ENCODE measurements around the gene CYTH3. TPM values are rescaled to one million over a fixed set of nuclear protein-coding genes. Genes with fewer than 3 reads are reported as not detected.

Gene CYTH3
- total RNA-seq, 5 donors from 2014 or later (not counting 1 experiment from before 2014, with no cell fraction given) = 5.0 to 16.3 (median 12.5) TPM

- H3K9me3 Mint-ChIP-seq = no peaks in the 10 kb centered on the region
- H3K4me3 Mint-ChIP-seq = no peak overlapping the region
- POLR2A ChIA-PET = no interaction called here
- 88% methylated on average over 9 of the region's 11 CpGs for WGBS (ENCODE audit: insufficient coverage)
- no peak overlapping the region for H3K27ac Mint-ChIP-seq
- Histone ChIP-seq H3K27me3 (replicated peaks in 1 of 2; ENCODE audit: control insufficient read depth in 2 of 2, extremely low read depth in 1 of 2, insufficient read depth in 2 of 2, low read length in 1 of 2) (no peaks in the 10 kb centered on the region), H3K4me1 (ENCODE audit: control insufficient read depth in 1 of 2, extremely low read depth in 1 of 2, insufficient read depth in 2 of 2, low read length in 2 of 2) (no peaks in the 10 kb centered on the region), H3K4me3 (ENCODE audit: control insufficient read depth in 1 of 2, extremely low read depth in 1 of 2, low read length in 1 of 2) (no peak overlapping the region), H3K36me3 (ENCODE audit: control insufficient read depth in 2 of 2, extremely low read depth in 1 of 2, insufficient read depth in 1 of 2, low read length in 1 of 2) (peaks cover 5 to 8% of the 10 kb centered on the region in 2 donors), H3K9me3 (no peaks in the 10 kb centered on the region), H3K27ac (ENCODE audit: low read length) (no peak overlapping the region)
- CTCF ChIA-PET = no interaction called here
- DNase-seq (no peak), ATAC-seq (replicated peaks in 1 of 4) (no peak)
- H3K27me3 Mint-ChIP-seq = no peaks in the 10 kb centered on the region
- no peaks in the 10 kb centered on the region for H3K4me1 Mint-ChIP-seq
- peaks cover 28% of the 10 kb centered on the region for H3K36me3 Mint-ChIP-seq
Measured at GRCh38 chr7:6186577-6186976, 85.8 kb downstream of the CYTH3 start.

GRCh38 chr7:6182993-6183392, 89.4 kb downstream of the CYTH3 start:
- H3K4me1 ChIP-seq (ENCODE audit: control insufficient read depth in 1 of 2, extremely low read depth in 1 of 2, insufficient read depth in 2 of 2, low read length in 2 of 2) = no peaks in the 10 kb centered on the region
- ChIA-PET CTCF (no interaction called here), POLR2A (no interaction called here)
- WGBS (ENCODE audit: insufficient coverage) = no CpG with 5 or more reads among the region's 10 CpGs
- ATAC-seq (replicated peaks in 1 of 4) = no peak
- no peaks in the 10 kb centered on the region for H3K27me3 ChIP-seq (replicated peaks in 1 of 2; ENCODE audit: control insufficient read depth in 2 of 2, extremely low read depth in 1 of 2, insufficient read depth in 2 of 2, low read length in 1 of 2)
- Mint-ChIP-seq H3K36me3 (peaks cover 19% of the 10 kb centered on the region), H3K4me3 (no peak overlapping the region), H3K9me3 (no peaks in the 10 kb centered on the region), H3K4me1 (no peaks in the 10 kb centered on the region), H3K27me3 (no peaks in the 10 kb centered on the region), H3K27ac (no peak overlapping the region)
- DNase-seq = no peak
- no peak overlapping the region for H3K4me3 ChIP-seq (ENCODE audit: control insufficient read depth in 1 of 2, extremely low read depth in 1 of 2, low read length in 1 of 2)
- no peak overlapping the region for H3K27ac ChIP-seq (ENCODE audit: low read length)
- H3K9me3 ChIP-seq = no peaks in the 10 kb centered on the region
- H3K36me3 ChIP-seq (ENCODE audit: control insufficient read depth in 2 of 2, extremely low read depth in 1 of 2, insufficient read depth in 1 of 2, low read length in 1 of 2) = peaks cover 0 to 4% of the 10 kb centered on the region in 2 donors

DNA sequence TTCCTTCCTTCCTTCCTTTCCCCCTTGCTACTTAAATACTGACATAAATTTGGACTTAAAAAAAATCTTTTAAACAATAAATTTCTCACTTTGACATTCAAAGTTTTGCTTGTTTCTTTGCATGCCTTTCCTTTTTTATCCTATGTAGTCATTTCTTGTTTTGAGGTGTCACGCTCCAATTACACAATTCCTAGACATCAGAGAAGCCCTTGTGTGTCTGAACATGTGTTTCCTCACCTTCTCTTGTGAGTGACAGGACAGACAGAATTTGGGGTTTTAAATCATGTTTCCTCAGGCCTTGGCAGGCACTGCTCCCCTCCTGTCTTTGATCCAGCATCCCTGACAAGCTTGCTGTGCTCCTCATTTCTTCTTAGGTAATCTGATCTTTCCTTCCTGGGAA, 91.3 kb downstream of the CYTH3 start:
- CTCF ChIA-PET = interaction anchor here in 1 of 2 donors (0.7 kb wide), 1 partner anchor 185 kb away, joined by 3 read pairs; no protein-coding TSS in a partner anchor
- no peak overlapping the region for H3K4me3 Mint-ChIP-seq
- ATAC-seq (replicated peaks in 1 of 4) (no peak), DNase-seq (no peak)
- Histone ChIP-seq H3K9me3 (no peaks in the 10 kb centered on the region), H3K4me1 (ENCODE audit: control insufficient read depth in 1 of 2, extremely low read depth in 1 of 2, insufficient read depth in 2 of 2, low read length in 2 of 2) (no peaks in the 10 kb centered on the region), H3K36me3 (ENCODE audit: control insufficient read depth in 2 of 2, extremely low read depth in 1 of 2, insufficient read depth in 1 of 2, low read length in 1 of 2) (peaks cover 0 to 2% of the 10 kb centered on the region in 2 donors), H3K4me3 (ENCODE audit: control insufficient read depth in 1 of 2, extremely low read depth in 1 of 2, low read length in 1 of 2) (no peak overlapping the region), H3K27me3 (replicated peaks in 1 of 2; ENCODE audit: control insufficient read depth in 2 of 2, extremely low read depth in 1 of 2, insufficient read depth in 2 of 2, low read length in 1 of 2) (no peaks in the 10 kb centered on the region), H3K27ac (ENCODE audit: low read length) (no peak overlapping the region)
- peaks cover 11% of the 10 kb centered on the region for H3K36me3 Mint-ChIP-seq
- WGBS (ENCODE audit: insufficient coverage) = no CpG with 5 or more reads among the region's 1 CpG
- H3K9me3 Mint-ChIP-seq = no peaks in the 10 kb centered on the region
- POLR2A ChIA-PET = no interaction called here
- H3K27ac Mint-ChIP-seq = no peak overlapping the region
- H3K27me3 Mint-ChIP-seq = no peaks in the 10 kb centered on the region
- no peaks in the 10 kb centered on the region for H3K4me1 Mint-ChIP-seq

DNA sequence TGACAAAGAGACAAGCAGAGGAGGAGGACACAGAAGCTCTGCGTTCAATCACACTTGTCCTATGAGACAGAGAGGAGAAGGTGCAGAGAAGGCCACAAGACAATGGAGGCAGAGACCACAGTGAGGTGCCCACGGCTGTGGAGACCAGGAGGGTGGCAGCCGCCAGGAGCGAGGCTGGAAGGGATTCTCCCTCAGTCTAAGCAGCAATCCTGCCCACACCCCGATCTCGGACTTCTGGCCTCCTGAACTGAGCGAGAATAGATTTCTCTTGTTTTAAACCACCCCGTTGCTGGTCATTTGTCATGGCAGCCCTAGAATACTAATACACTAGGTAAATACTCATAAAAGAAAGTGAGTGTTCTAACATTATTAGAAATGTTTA, 92.1 kb downstream of the CYTH3 start:
- Histone ChIP-seq H3K36me3 (ENCODE audit: control insufficient read depth in 2 of 2, extremely low read depth in 1 of 2, insufficient read depth in 1 of 2, low read length in 1 of 2) (peaks cover 0 to 2% of the 10 kb centered on the region in 2 donors), H3K4me3 (ENCODE audit: control insufficient read depth in 1 of 2, extremely low read depth in 1 of 2, low read length in 1 of 2) (no peak overlapping the region), H3K27ac (ENCODE audit: low read length) (no peak overlapping the region), H3K4me1 (ENCODE audit: control insufficient read depth in 1 of 2, extremely low read depth in 1 of 2, insufficient read depth in 2 of 2, low read length in 2 of 2) (no peaks in the 10 kb centered on the region), H3K27me3 (replicated peaks in 1 of 2; ENCODE audit: control insufficient read depth in 2 of 2, extremely low read depth in 1 of 2, insufficient read depth in 2 of 2, low read length in 1 of 2) (no peaks in the 10 kb centered on the region), H3K9me3 (no peaks in the 10 kb centered on the region)
- H3K27me3 Mint-ChIP-seq = no peaks in the 10 kb centered on the region
- DNase-seq (no peak), ATAC-seq (replicated peaks in 1 of 4) (no peak)
- H3K4me3 Mint-ChIP-seq = no peak overlapping the region
- CTCF ChIA-PET = no interaction called here
- no peaks in the 10 kb centered on the region for H3K4me1 Mint-ChIP-seq
- POLR2A ChIA-PET = no interaction called here
- WGBS (ENCODE audit: insufficient coverage) = 92% methylated on average over 4 of the region's 8 CpGs
- H3K9me3 Mint-ChIP-seq = no peaks in the 10 kb centered on the region
- no peak overlapping the region for H3K27ac Mint-ChIP-seq
- H3K36me3 Mint-ChIP-seq = peaks cover 11% of the 10 kb centered on the region

- Mint-ChIP-seq H3K36me3 (peaks cover 9% of the 10 kb centered on the region), H3K4me3 (no peak overlapping the region), H3K27ac (no peak overlapping the region), H3K4me1 (no peaks in the 10 kb centered on the region), H3K9me3 (no peaks in the 10 kb centered on the region), H3K27me3 (no peaks in the 10 kb centered on the region)
- ChIA-PET POLR2A (no interaction called here), CTCF (no interaction called here)
- H3K27ac ChIP-seq (ENCODE audit: low read length) = no peak overlapping the region
- H3K4me3 ChIP-seq (ENCODE audit: control insufficient read depth in 1 of 2, extremely low read depth in 1 of 2, low read length in 1 of 2) = no peak overlapping the region
- no peaks in the 10 kb centered on the region for H3K9me3 ChIP-seq
- H3K36me3 ChIP-seq (ENCODE audit: control insufficient read depth in 2 of 2, extremely low read depth in 1 of 2, insufficient read depth in 1 of 2, low read length in 1 of 2) = peaks cover 0 to 2% of the 10 kb centered on the region in 2 donors
- no peaks in the 10 kb centered on the region for H3K4me1 ChIP-seq (ENCODE audit: control insufficient read depth in 1 of 2, extremely low read depth in 1 of 2, insufficient read depth in 2 of 2, low read length in 2 of 2)
- DNase-seq (no peak), ATAC-seq (replicated peaks in 1 of 4) (no peak)
- WGBS (ENCODE audit: insufficient coverage) = 80% methylated on average over 2 of the region's 3 CpGs
- H3K27me3 ChIP-seq (replicated peaks in 1 of 2; ENCODE audit: control insufficient read depth in 2 of 2, extremely low read depth in 1 of 2, insufficient read depth in 2 of 2, low read length in 1 of 2) = no peaks in the 10 kb centered on the region
Measured at GRCh38 chr7:6179620-6180343, 92.6 kb downstream of the CYTH3 start.

GRCh38 chr7:6178298-6179029, 94.0 kb downstream of the CYTH3 start:
- Histone ChIP-seq H3K36me3 (ENCODE audit: control insufficient read depth in 2 of 2, extremely low read depth in 1 of 2, insufficient read depth in 1 of 2, low read length in 1 of 2) (peaks cover 0 to 2% of the 10 kb centered on the region in 2 donors), H3K4me3 (ENCODE audit: control insufficient read depth in 1 of 2, extremely low read depth in 1 of 2, low read length in 1 of 2) (no peak overlapping the region), H3K27me3 (replicated peaks in 1 of 2; ENCODE audit: control insufficient read depth in 2 of 2, extremely low read depth in 1 of 2, insufficient read depth in 2 of 2, low read length in 1 of 2) (no peaks in the 10 kb centered on the region), H3K27ac (ENCODE audit: low read length) (no peak overlapping the region), H3K4me1 (ENCODE audit: control insufficient read depth in 1 of 2, extremely low read depth in 1 of 2, insufficient read depth in 2 of 2, low read length in 2 of 2) (no peaks in the 10 kb centered on the region), H3K9me3 (no peaks in the 10 kb centered on the region)
- ChIA-PET CTCF (no interaction called here), POLR2A (no interaction called here)
- no peak for ATAC-seq (replicated peaks in 1 of 4)
- WGBS (ENCODE audit: insufficient coverage) = 96% methylated on average over 5 of the region's 7 CpGs
- Mint-ChIP-seq H3K27ac (no peak overlapping the region), H3K4me3 (no peak overlapping the region), H3K27me3 (no peaks in the 10 kb centered on the region), H3K4me1 (no peaks in the 10 kb centered on the region), H3K9me3 (no peaks in the 10 kb centered on the region), H3K36me3 (peaks cover 9% of the 10 kb centered on the region)
- DNase-seq = no peak
